GM12878 (cell line): Measurements from ENCODE around the gene MYMK.

ENCODE experiments used
- CTCF ChIP-seq, 3 experiments: IDR thresholded peaks in 2 of 3; conservative IDR thresholded peaks in 1 of 3; 2 replicates each; pipeline ENCODE4 v1.5.1; 2011; ENCODE audit warnings: low read depth in 3 of 3, low read length in 3 of 3, mild to moderate bottlenecking in 3 of 3, control low read depth in 2 of 3, moderate library complexity in 2 of 3, inconsistent platforms in 1 of 3, mixed read lengths in 1 of 3; ENCODE audit not compliant: control insufficient read depth in 2 of 3, insufficient read depth in 1 of 3; ENCODE audit errors: extremely low read depth in 1 of 3
- ESRRA ChIP-seq: IDR thresholded peaks from 2 replicates; pipeline ENCODE4 v1.6.1; 2012; ENCODE audit warnings: mild to moderate bottlenecking, low read length, improper control_type of control experiment
- FOXK2 ChIP-seq: fragments of 450-650 bp; IDR thresholded peaks from 2 replicates; pipeline ENCODE4 v1.6.1; 2017; ENCODE audit warnings: mild to moderate bottlenecking, moderate library complexity
- PML ChIP-seq: IDR thresholded peaks from 2 replicates; pipeline ENCODE4 v1.6.1; 2012; ENCODE audit warnings: low read length, inconsistent platforms
- SIN3A ChIP-seq: IDR thresholded peaks from 2 replicates; pipeline ENCODE4 v1.6.1; 2012; ENCODE audit warnings: low read depth, low read length, improper control_type of control experiment

- TF ChIP-seq PML = no peak
- TF ChIP-seq ESRRA = no peak
- no peak for TF ChIP-seq CTCF (IDR thresholded peaks at IDR 0.05 in 2 of 3, conservative IDR thresholded peaks at IDR 0.05 in 1 of 3; ENCODE audit: control insufficient read depth in 2 of 3, extremely low read depth in 1 of 3, insufficient read depth in 1 of 3, low read depth in 3 of 3, low read length in 3 of 3)
- TF ChIP-seq SIN3A = no peak
- no peak for TF ChIP-seq FOXK2
These were observed 45.9 kb upstream of the MYMK start for GRCh38 chr9:133570691-133571080.
